T1000 (cell line): ENCODE data around the gene RNASEH2C.
"Not testable (repeated sequence)": the region's sequence is repeated elsewhere in the genome, so short reads cannot be mapped to it uniquely, and the experiment has no call there.

ENCODE experiments used
- DNase-seq: peaks from one replicate; lab custom pipeline; 2025; ENCODE audit warnings: mixed read lengths; lab: John Stamatoyannopoulos, UW

Gene RNASEH2C

DNA sequence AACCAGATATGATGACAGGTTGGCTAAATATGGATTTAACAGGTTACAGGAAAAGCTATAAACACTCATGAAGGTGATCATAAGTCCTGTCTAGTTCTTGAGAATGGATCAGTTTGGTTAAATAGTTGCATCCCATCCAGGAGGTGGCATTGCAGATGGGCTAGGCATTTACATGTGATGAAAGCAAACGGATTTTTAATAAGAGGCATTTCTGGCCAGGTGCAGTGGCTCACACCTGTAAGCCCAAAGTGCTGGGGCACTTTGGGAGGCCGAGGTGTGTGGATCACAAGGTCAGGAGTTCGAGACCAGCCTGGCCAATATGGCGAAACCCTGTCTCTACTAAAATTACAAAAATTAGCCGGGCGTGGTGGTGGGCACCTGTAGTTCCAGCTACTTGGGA lies 37.1 kb downstream of the RNASEH2C start:
- not testable (repeated sequence) for DNase-seq

GRCh38 chr11:65680192-65680743 lies 40.3 kb downstream of the RNASEH2C start:
- DNase-seq, result no peak

GRCh38 chr11:65672982-65673381 lies 47.6 kb downstream of the RNASEH2C start:
- DNase-seq, result no peak

DNA sequence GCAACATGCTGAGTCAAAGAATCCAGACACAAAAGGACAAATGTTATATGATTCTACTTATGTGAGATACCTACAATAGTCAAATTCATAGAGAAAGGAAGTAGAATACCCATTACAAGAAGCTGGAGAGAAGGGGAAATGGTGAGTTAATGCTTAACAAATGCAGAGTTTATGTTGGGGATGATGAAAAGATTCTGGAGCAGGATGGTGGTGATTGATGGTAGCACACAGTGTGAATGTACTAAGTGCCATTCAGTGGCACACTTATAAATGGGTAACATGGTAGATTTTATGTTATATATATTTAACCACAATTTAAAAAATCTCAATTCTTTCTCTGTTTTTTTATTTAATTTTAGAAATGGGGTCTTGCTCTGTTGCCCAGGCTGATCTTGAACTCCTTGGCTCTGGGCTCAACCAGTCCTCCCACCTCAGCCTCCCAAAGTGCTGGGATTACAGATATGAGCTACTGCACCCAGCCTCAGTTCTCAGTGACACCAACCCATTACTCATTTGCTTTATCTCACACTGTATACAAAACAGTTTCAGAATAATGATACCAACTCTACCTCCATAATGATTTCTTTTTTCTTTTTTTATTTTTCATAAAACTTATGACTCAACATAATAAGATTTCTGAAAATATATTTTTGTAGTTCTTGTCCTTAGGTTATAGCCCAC lies 48.3 kb downstream of the RNASEH2C start:
- DNase-seq, result no peak
